ENCODE results near the gene ITGA3. TPM values are rescaled to one million over a fixed set of nuclear protein-coding genes. Genes with fewer than 3 reads are reported as not detected.

Gene ITGA3
- total and polyA plus RNA-seq, 2 of the 13 experiments (the other 11 are each of a cell fraction or from before 2014, with no cell fraction given): 0.48 to 0.69 TPM

- ATAC-seq (no peak), DNase-seq (ENCODE audit: low spot score) (no peak), FAIRE-seq (no peak)
- no peak for TF ChIP-seq ZBTB37 (CRISPR knock-in tag; IDR thresholded peaks at IDR 0.05)
- no peak for TF ChIP-seq MIER3 (CRISPR knock-in tag; IDR thresholded peaks at IDR 0.05; ENCODE audit: borderline replicate concordance)
- no peak for TF ChIP-seq CHD4 (IDR thresholded peaks at IDR 0.05; ENCODE audit: borderline replicate concordance, low read length)
- no peak for TF ChIP-seq XRCC5 (optimal IDR thresholded peaks at IDR 0.05; ENCODE audit: low read length)
- TF ChIP-seq ZNF530 (CRISPR knock-in tag; IDR thresholded peaks at IDR 0.05; ENCODE audit: low read depth): no peak
- TF ChIP-seq DRAP1 (CRISPR knock-in tag; IDR thresholded peaks at IDR 0.05): no peak
- no peak for TF ChIP-seq DZIP1 (CRISPR knock-in tag; IDR thresholded peaks at IDR 0.05)
- no peak for TF ChIP-seq ARID4A (CRISPR knock-in tag; IDR thresholded peaks at IDR 0.05; ENCODE audit: borderline replicate concordance)
- TF ChIP-seq ZNF510 (CRISPR knock-in tag; IDR thresholded peaks at IDR 0.05; ENCODE audit: low read depth): no peak
- no peak for TF ChIP-seq HNF4G (IDR thresholded peaks at IDR 0.05; ENCODE audit: borderline replicate concordance, low read depth, low read length)
- TF ChIP-seq HNF4G (CRISPR knock-in tag; IDR thresholded peaks at IDR 0.05; ENCODE audit: borderline replicate concordance, low read depth): no peak
- Histone ChIP-seq H3K36me3 (replicated peaks in 1 of 2; ENCODE audit: control insufficient read depth in 1 of 2, insufficient read depth in 2 of 2, low read length in 2 of 2) (no peaks in the 10 kb centered on the region), H3K27me3 (ENCODE audit: control insufficient read depth in 1 of 2, insufficient read depth in 2 of 2, low read length in 2 of 2) (peaks cover 4 to 40% of the 10 kb centered on the region in 2 experiments; a peak in 3 of 5 replicates), H3K9ac (ENCODE audit: insufficient read depth, low read depth, low read length) (no peak overlapping the region), H3K4me1 (ENCODE audit: insufficient read depth, low read length) (peaks cover 23% of the 10 kb centered on the region), H3K4me2 (ENCODE audit: low read depth, low read length) (no peak overlapping the region), H2AFZ (ENCODE audit: low read length) (no peak overlapping the region), H3K4me3 (replicated peaks in 1 of 3; ENCODE audit: insufficient read depth in 1 of 3, low read depth in 2 of 3, low read length in 3 of 3) (no peak overlapping the region), H3K79me2 (ENCODE audit: insufficient read depth, low read length) (no peaks in the 10 kb centered on the region), H3K9me3 (ENCODE audit: low read length) (no peaks in the 10 kb centered on the region), H3K27ac (ENCODE audit: extremely low read length, insufficient read depth, low read length) (no peak overlapping the region), H4K20me1 (ENCODE audit: insufficient read depth, low read length) (no peaks in the 10 kb centered on the region)
- WGBS (ENCODE audit: low lambda C conversion rate): 17% methylated on average over 3 of the region's 3 CpGs
- BruUV-seq (replicated peaks): no TSS peak
- intact Hi-C loops (cut with micrococcal nuclease; ENCODE audit: unreplicated experiment) (no loop called here), in situ Hi-C loops (cut with HindIII; ENCODE audit: extremely low pct_ligation_motif_present, low pct_unique_long_range_greater_than_20kb) (no loop called here)
- ChIA-PET CTCF (ENCODE audit: low intra/inter-chr PET ratio, low total read pairs) (no interaction called here), POLR2A (no interaction called here)
These were observed 6.3 kb upstream of the ITGA3 start for GRCh38 chr17:50049636-50050035.
